GM12891 (cell line): Measurements from ENCODE around the gene CLCA1.

Experiments used
- PAX5 ChIP-seq: IDR thresholded peaks from 2 replicates; pipeline ENCODE4 v1.6.1; 2011; ENCODE audit warnings: low read length, moderate library complexity, mild to moderate bottlenecking; ENCODE audit not compliant: insufficient read depth, severe bottlenecking
- POLR2A ChIP-seq: IDR thresholded peaks from 2 replicates; pipeline ENCODE4 v1.6.1; 2011; ENCODE audit warnings: low read depth, low read length, control low read depth
- POLR2AphosphoS5 ChIP-seq: IDR thresholded peaks from 2 replicates; pipeline ENCODE4 v1.6.1; 2011; ENCODE audit warnings: low read depth, low read length, control low read depth
- POU2F2 ChIP-seq: IDR thresholded peaks from 2 replicates; pipeline ENCODE4 v1.6.1; 2011; ENCODE audit warnings: low read depth, mild to moderate bottlenecking, control low read depth, low read length, moderate library complexity
- SPI1 ChIP-seq: IDR thresholded peaks from 2 replicates; pipeline ENCODE4 v1.6.1; 2011; ENCODE audit warnings: low read depth, low read length, control low read depth
- TAF1 ChIP-seq: IDR thresholded peaks from 2 replicates; pipeline ENCODE4 v1.6.1; 2011; ENCODE audit warnings: low read depth, low read length, control low read depth

DNA sequence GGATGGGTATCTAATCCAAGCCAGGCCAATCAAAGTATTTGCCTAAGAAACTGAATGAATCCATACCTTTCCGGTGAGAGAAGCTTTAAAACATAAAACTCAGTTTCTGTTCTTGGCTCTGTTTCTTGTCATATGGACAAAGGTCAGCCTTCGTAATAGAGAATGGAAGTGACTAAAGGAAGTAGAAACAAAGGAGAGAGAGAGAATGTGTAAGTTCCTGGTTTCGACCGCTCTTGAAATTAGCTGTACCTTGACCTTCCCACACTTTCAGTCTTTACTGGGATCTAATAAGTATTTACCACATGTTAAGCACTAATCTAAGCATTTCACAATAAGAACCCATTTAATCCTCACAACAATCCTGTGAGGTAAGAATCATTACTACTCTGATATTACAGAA lies 58.6 kb downstream of the CLCA1 start:
- TF ChIP-seq POLR2A (no peak), POLR2AphosphoS5 (no peak), TAF1 (no peak), PAX5 (no peak), SPI1 (no peak), POU2F2 (no peak)
